Measurements from ENCODE around the gene PPP1R11. TPM values are rescaled to one million over a fixed set of nuclear protein-coding genes. Genes with fewer than 3 reads are reported as not detected.
A peak's percentile ranks its signal among the peaks of the same experiment; 100 is the strongest.

PPP1R11 gene
- total RNA-seq, 1 donor from 2014 or later = 76.9 TPM

DNA sequence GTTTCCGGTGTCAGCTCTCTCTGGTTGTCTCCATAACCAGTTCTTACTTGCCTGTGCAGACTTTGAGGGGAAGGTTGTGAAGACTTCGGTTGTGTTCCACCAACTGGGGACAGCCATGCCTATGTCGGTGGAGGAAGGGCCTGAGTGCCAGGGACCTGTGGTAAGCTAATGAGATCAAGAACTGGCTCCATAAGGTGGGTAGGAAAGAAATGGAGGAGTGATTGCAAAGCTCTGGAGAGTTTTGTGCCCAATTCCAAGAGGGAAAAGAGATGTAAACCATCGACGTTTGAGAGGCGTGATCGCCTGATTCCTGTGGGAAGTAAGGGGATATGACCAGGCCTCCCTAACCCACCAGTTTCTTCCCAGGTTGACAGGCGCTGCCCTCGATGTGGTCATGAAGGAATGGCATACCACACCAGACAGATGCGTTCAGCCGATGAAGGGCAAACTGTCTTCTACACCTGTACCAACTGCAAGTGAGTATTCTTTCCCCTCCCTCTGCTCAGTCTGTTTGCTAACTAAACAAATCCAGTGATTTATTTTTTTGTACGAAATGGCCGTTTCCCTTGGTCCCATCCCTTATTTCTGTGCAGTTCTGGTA is 5.0 kb upstream of the PPP1R11 start:
- DNase-seq (ENCODE audit: low spot score) = no peak

GRCh38 chr6:30062471-30063178 is 4.4 kb upstream of the PPP1R11 start:
- DNase-seq (ENCODE audit: low spot score) = no peak

DNA sequence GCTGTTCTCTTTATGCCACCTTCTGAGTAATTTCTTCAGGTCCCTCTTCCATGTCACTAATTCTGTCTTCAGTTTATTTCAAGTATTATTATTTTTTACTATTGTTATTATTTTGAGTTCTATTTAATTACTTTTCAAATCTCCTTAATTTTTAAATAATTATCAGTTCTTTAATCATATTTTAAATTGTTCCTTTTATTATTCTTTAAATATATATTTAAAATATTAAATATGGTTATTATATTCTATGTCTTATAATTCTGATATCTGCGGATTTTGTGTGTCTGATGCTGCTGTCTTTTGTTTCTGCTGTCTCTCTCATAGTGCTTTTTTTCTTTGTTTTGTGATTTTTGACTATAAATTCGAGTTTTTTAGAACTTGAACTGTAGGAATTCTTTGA is 3.7 kb upstream of the PPP1R11 start:
- no peak for DNase-seq (ENCODE audit: low spot score)

- no peak for DNase-seq (ENCODE audit: low spot score)
Measured at GRCh38 chr6:30066082-30066481, 916 bp upstream of the PPP1R11 start.

GRCh38 chr6:30067460-30068139 is 602 bp downstream of the PPP1R11 start:
- DNase-seq (ENCODE audit: low spot score) = no peak

DNA sequence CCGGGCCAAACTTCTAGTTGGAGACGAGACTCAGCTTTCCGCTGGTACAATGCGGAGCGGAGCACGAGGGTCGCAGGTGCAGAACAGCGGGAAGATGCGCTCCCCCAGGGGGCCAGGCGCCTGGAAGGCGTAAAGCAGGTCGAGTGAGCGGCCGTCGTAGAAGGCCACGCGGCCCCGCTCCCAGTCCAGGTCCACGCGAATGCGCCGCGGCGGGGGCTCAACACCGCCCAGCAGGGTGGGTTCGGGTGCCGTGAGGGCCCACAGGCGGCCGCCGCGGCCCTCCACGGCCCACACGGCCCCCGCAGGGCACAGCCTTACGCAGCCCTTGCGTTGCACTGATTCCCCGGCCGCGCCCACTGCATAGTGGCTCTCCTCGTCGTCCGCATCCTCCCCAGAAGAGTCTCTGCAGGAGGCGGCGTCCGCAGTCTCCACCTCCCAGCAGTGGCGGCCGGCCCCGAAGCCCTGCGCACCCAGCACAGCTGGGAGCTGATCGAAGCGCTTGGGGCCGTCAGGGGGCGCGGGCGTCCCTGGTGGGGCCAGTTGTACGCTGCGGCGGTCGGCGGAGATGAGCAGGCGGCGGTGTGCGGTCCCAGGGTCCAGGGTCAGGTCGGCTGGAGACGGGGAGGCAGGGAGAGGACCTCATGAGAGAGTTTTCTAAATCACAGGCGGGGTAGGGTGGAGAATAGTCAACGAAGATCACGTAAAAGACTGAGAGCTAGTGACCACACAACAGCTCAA is 4.3 kb downstream of the PPP1R11 start:
- peak; percentile 23 for DNase-seq (ENCODE audit: low spot score)

DNA sequence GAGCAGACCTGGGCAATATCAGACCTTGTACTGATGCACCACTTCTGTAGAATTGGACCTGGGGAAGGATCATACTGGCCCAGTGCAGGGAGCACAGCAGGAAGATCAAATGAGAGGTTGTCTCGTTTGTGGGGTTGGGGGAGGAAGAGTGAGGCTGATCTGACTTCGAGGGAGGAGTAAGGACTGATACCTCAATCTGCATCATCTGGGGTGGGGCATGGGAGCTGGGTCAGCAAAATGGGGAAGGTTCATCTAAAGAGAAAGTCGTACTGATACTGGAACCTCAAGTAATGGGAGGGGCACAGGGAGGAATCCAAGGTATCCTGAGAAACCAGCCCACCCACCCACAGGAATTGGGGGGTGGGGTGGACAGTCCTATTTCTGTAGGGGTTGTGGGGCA is 4.9 kb downstream of the PPP1R11 start:
- no peak for DNase-seq (ENCODE audit: low spot score)

DNA sequence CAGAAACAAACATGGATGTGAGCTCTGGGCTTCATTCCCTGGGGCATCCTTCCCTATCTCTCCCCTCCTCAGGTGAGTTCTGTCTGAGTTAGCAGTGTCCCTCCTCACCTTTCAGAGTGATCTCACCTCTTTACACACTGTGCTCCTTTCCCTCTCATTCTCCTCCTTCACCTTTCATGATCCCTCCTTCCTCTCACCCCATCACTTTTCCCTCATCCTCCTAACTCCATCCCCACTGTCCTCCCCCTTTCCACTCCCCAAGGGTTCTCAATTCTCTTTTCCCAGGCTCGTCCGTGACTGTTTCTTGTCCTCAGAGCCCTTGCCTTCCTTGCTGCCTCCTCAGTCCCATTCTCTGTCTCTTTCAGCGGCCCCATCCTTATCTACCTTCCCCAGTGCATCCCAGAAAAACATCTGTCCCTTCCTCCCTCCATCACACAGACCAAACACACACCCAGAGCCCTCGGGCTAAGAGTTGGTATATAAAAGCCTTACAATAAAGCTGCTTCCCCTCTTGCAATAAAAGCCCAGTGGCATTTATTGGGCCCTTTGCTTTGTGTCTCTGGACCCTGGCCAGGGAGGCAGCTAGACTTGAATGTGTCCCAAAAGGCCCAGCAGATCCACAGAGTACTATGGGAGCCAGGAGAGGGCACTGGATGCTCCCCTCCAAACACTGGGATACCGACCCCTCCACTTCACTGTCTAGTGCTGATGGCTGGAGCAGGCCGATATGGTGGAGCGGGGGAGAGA is 6.7 kb downstream of the PPP1R11 start:
- DNase-seq (ENCODE audit: low spot score) = no peak

DNA sequence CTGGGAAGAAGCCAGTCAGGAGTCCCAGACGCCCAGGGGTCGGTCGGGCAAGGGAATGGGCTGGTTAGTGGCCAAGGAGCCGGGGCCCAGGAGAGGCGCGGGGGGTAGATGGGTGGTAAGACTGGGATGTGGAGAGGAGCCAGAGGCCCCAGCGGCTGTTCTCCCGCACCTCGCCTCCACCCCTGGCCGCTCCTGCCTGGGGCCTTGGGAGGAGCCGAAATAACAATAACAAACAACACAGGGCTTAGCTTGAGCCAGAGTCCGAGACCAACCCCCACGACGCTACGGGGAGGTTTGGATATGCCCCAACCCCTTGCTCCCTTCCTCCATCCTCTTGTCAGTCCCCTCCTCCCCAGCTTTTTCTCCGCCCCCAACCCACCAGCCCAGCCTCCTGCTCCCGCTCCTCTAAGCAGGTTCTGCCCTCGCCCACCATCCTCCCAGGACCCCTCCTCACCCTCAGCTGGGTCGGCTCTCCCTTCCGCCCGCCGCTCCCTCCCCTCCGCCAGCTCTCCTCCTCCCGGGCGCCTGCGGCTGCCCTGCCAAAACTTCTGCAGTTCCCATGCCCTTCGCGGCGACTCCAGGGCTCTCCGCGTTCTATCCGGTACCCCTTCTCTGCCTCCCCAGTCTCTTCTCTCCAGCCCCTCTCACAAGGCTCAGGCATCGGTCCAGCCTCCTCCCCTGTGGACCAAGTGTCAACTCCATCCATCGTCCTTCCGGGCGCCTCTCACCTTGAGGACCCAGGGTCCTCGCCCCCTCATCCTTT is 7.5 kb downstream of the PPP1R11 start:
- DNase-seq (ENCODE audit: low spot score) = no peak

- DNase-seq (ENCODE audit: low spot score) = no peak
Measured at GRCh38 chr6:30075094-30075789, 8.2 kb downstream of the PPP1R11 start, which contains the start of gene RNF39. TSS of gene RNF39 (minus strand) at chr6:30075769. CDS start at chr6:30075585, 184 bp downstream.

- peak; percentile 31 for DNase-seq (ENCODE audit: low spot score)
Measured at GRCh38 chr6:30075790-30076732, 9.1 kb downstream of the PPP1R11 start.

DNA sequence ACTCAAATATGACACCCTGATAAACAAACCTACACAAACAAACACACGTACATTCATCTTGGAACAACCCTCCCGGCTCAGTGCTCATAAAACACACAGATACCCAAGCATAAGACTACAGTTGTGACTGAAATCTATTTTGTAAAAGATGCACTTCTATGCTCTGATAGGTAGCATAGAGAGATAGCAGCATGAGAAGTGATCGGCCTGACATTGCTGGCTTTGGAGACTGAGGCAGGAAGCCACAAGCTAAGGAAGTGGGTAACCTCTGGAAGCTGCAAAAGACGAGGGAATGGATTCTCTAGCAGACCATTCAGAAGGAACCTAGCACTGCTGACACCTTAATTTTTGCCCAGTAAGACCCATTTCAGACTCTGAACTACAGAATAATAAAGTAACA is 10.2 kb downstream of the PPP1R11 start:
- DNase-seq (ENCODE audit: low spot score) = no peak

- no peak for DNase-seq (ENCODE audit: low spot score)
Measured at GRCh38 chr6:30087876-30088275, 20.9 kb downstream of the PPP1R11 start.

GRCh38 chr6:30091577-30092381 is 24.8 kb downstream of the PPP1R11 start:
- peak; percentile 86 for DNase-seq (ENCODE audit: low spot score)

DNA sequence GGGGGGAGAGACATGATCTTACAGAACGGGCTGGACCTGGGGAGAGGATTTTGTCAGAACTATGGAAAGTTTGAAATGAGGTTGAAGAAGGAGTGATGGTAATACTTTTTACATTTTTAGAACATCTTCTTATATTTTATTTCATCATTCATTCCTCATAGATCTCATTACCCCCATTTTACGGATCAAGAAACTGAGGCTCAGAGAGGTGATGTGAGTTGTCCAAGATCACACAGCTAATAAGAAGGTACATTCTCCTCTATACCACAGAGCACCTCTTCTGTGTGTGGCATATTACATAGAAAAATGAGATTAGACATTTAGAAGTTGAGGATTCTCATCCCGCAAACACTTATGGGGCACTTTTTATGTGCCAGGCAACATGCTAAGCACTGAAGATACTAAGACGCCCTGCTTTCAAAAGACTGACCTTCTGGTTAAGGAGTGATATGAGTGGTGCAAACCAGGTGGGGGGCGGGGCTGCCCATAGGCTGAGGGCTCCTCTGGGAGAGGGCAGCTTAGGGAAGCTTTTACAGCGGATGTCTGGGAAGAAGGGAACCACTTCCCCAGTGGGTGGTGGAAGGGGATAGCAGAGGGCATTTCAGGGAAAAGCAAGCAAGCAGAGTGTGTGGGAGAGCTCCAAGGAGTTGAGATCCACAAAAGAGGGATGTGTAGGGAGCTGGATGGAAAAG is 26.0 kb downstream of the PPP1R11 start:
- no peak for DNase-seq (ENCODE audit: low spot score)

DNA sequence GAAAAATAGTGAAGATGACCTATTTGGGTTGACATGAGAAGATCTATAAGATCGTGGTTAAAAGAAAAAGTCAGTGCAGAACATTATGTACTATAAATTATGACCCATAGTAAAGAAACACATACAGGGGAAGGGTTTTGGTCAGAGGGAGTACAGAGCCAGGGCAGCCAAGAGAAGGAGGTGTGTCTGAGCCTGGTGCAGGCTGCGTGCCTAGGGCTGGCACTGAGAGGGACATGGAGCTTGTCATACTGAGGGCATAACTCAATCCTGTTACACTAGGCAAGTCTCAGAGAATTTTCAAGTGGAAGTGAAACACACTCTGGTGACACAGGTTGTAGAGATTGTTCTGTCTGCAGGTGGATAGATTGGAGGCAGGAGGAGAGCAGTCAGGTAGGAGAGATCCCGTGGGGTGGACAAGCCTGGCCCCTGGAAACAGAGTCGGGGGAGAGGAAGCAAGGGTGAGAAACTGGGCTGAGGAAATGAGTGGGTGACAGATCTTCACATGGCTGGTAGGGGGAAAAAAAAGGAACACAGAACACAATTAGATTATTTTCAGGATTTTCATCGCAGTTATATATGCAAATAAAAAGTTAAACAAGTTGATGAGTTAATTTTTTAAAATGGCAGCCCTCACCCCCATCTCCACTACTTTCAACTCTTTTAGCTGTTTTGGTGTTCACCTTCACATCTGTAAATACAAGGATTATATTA is 27.1 kb downstream of the PPP1R11 start:
- no peak for DNase-seq (ENCODE audit: low spot score)

DNA sequence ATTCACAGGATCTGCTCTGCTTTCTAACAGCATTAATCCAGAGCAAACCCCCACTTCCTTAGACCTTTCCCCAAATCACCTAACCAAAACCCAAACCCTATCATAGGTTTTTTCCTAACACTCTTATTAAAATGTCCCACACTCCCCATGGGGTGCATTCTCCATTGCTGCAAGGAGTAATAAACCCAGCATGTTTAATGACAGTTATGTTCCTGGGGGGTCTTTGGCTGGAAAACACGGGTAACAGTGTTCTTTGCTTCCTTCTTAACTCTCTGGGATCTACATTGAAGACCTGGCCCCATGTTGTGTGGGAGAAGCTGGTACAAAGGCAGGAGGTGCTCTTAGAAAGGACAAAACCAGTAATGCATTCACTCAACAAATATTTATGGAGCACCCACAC is 29.8 kb downstream of the PPP1R11 start:
- DNase-seq (ENCODE audit: low spot score) = no peak
